ENCODE data around the gene SFSWAP. TPM values are rescaled to one million over a fixed set of nuclear protein-coding genes. Genes with fewer than 3 reads are reported as not detected.

Gene SFSWAP
- total and polyA plus RNA-seq, 2 of the 8 experiments (the other 6 are each of a cell fraction or from before 2014, with no cell fraction given): 36.5 to 49.5 TPM

GRCh38 chr12:131740626-131741025 lies 29.7 kb downstream of the SFSWAP start:
- Histone ChIP-seq H3K27me3 (replicated peaks in 1 of 4; ENCODE audit: control insufficient read depth in 3 of 4, extremely low read depth in 1 of 4, insufficient read depth in 3 of 4, low read length in 3 of 4) (no peaks in the 10 kb centered on the region), H3K4me1 (replicated peaks in 1 of 4; ENCODE audit: control insufficient read depth in 3 of 4, insufficient read depth in 4 of 4, low read length in 3 of 4) (peaks cover 0 to 7% (median 4%) of the 10 kb centered on the region in 4 experiments; a peak in 4 of 7 replicates), H3K14ac (ENCODE audit: insufficient read length) (no peak overlapping the region), H4K8ac (ENCODE audit: extremely low read depth, insufficient read depth, low read length) (no peak overlapping the region), H3K79me1 (ENCODE audit: low read depth, low read length) (no peaks in the 10 kb centered on the region), H3K23ac (ENCODE audit: insufficient read length) (no peak overlapping the region), H2BK12ac (ENCODE audit: low read depth, low read length) (no peak overlapping the region), H3K23me2 (ENCODE audit: low read depth, low read length) (peaks cover 1% of the 10 kb centered on the region; the same call in 1 of the 2 replicates), H3K4me2 (ENCODE audit: insufficient read depth in 1 of 2, low read depth in 2 of 2, low read length in 2 of 2) (no peak overlapping the region), H3K27ac (ENCODE audit: low read depth, low read length) (no peak overlapping the region), H3K56ac (replicated peaks; ENCODE audit: insufficient read length, low read depth, low read length) (no peak overlapping the region), H4K5ac (ENCODE audit: insufficient read length, low read depth, low read length) (no peak overlapping the region), H2BK20ac (ENCODE audit: low read length) (no peak overlapping the region), H3K79me2 (ENCODE audit: control insufficient read depth in 1 of 2, insufficient read depth in 2 of 2, low read length in 2 of 2) (no peaks in the 10 kb centered on the region), H2AK5ac (ENCODE audit: low read depth, low read length) (no peak overlapping the region), H2AFZ (ENCODE audit: low read length) (no peak overlapping the region), H2BK15ac (ENCODE audit: low read length) (no peak overlapping the region), H2BK5ac (ENCODE audit: low read depth, low read length) (no peak overlapping the region), H2BK120ac (replicated peaks; ENCODE audit: low read depth, low read length) (no peak overlapping the region), H3K4me3 (ENCODE audit: extremely low read depth in 1 of 4, insufficient read depth in 2 of 4, low read depth in 3 of 4, low read length in 4 of 4) (no peak overlapping the region), H3K36me3 (ENCODE audit: control insufficient read depth in 2 of 4, insufficient read depth in 4 of 4, low read length in 3 of 4) (peaks cover 8 to 58% (median 33%) of the 10 kb centered on the region in 4 experiments), H3K9me3 (ENCODE audit: insufficient read depth in 2 of 2, low read depth in 1 of 2, low read length in 1 of 2) (peaks cover 27 to 33% of the 10 kb centered on the region in 2 experiments), H3K9ac (replicated peaks in 1 of 4; ENCODE audit: extremely low read depth in 1 of 4, low read depth in 3 of 4, low read length in 3 of 4) (no peak overlapping the region), H4K20me1 (replicated peaks in 1 of 2; ENCODE audit: control insufficient read depth in 1 of 2, insufficient read depth in 2 of 2, low read length in 2 of 2) (no peaks in the 10 kb centered on the region), H3K4ac (replicated peaks; ENCODE audit: insufficient read length, low read depth, low read length) (no peak overlapping the region), H4K91ac (replicated peaks; ENCODE audit: insufficient read length, low read length) (no peak overlapping the region), H3K18ac (ENCODE audit: extremely low read depth, low read length) (no peak overlapping the region)
- ChIA-PET CTCF (ENCODE audit: partially characterized antibody) (interaction anchor here (0.6 to 7.5 kb wide), 3 partner anchors 13 to 517 kb away, joined by 3 to 56 read pairs (median 3); no protein-coding TSS in a partner anchor), POLR2A (ENCODE audit: partially characterized antibody) (no interaction called here)
- DNase-seq (ENCODE audit: low read depth in 1 of 2, low spot score in 2 of 2): no peak
- TF ChIP-seq BACH1 (IDR thresholded peaks at IDR 0.05; ENCODE audit: low read length): no peak
- TF ChIP-seq SIN3A (conservative IDR thresholded peaks at IDR 0.05 in 1 of 2, IDR thresholded peaks at IDR 0.05 in 1 of 2; ENCODE audit: low read depth in 1 of 2, low read length in 2 of 2): no peak
- no peak for TF ChIP-seq CEBPB (IDR thresholded peaks at IDR 0.05; ENCODE audit: low read depth, low read length)
- no peak for TF ChIP-seq CTBP2 (IDR thresholded peaks at IDR 0.05; ENCODE audit: borderline replicate concordance, insufficient read depth, insufficient read length, low read length)
- TF ChIP-seq JUND (IDR thresholded peaks at IDR 0.05; ENCODE audit: low read length): no peak
- TF ChIP-seq EZH2 (IDR thresholded peaks at IDR 0.05; ENCODE audit: low read depth, low read length, severe bottlenecking): no peak
- FAIRE-seq: no peak
- WGBS, 2 experiments (ENCODE audit: extremely low coverage in 1 of 2, insufficient coverage in 1 of 2, insufficient read length in 1 of 2, insufficient replicate concordance in 2 of 2, low coverage in 1 of 2, low lambda C conversion rate in 2 of 2, missing lambda C conversion rate in 1 of 2): 95% methylated on average over 1 of the region's 2 CpGs; no CpG with 5 or more reads in 1 of the 2 experiments
